ENCODE measurements around the gene ERBIN.
"Not testable (repeated sequence)": the region's sequence is repeated elsewhere in the genome, so short reads cannot be mapped to it uniquely, and the experiment has no call there.

Gene ERBIN

GRCh38 chr5:66013397-66013796 is 87.0 kb downstream of the ERBIN start:
- DNase-seq, result no peak

- no peak for DNase-seq
Observed at GRCh38 chr5:66013906-66014305, 87.5 kb downstream of the ERBIN start.

- DNase-seq, result no peak
Observed at GRCh38 chr5:66015196-66015960, 89.0 kb downstream of the ERBIN start.

GRCh38 chr5:66021585-66021984 is 95.2 kb downstream of the ERBIN start:
- peak; percentile 25 for DNase-seq

GRCh38 chr5:66039296-66039695 is 112.9 kb downstream of the ERBIN start:
- DNase-seq, result no peak

- DNase-seq, result no peak
Observed at GRCh38 chr5:66039701-66040100, 113.3 kb downstream of the ERBIN start.

GRCh38 chr5:66041627-66042026 is 115.3 kb downstream of the ERBIN start:
- no peak for DNase-seq

- DNase-seq, result no peak
Observed at GRCh38 chr5:66057239-66057638, 130.9 kb downstream of the ERBIN start.

- DNase-seq, result not testable (repeated sequence)
Observed at GRCh38 chr5:66061320-66061719, 134.9 kb downstream of the ERBIN start.

- DNase-seq, result not testable (repeated sequence)
Observed at GRCh38 chr5:66063061-66063460, 136.7 kb downstream of the ERBIN start.

- DNase-seq, result no peak
Observed at GRCh38 chr5:66066826-66067225, 140.5 kb downstream of the ERBIN start.

GRCh38 chr5:66072031-66072430 is 145.7 kb downstream of the ERBIN start:
- no peak for DNase-seq

- no peak for DNase-seq
Observed at GRCh38 chr5:66074901-66075300, 148.5 kb downstream of the ERBIN start.

- no peak for DNase-seq
Observed at GRCh38 chr5:66080664-66081063, 154.3 kb downstream of the ERBIN start.

- DNase-seq, result no peak
Observed at GRCh38 chr5:66089384-66089783, 163.0 kb downstream of the ERBIN start.

- no peak for DNase-seq
Observed at GRCh38 chr5:66100851-66101250, 174.5 kb downstream of the ERBIN start.

GRCh38 chr5:66113160-66113559 is 186.8 kb downstream of the ERBIN start:
- no peak for DNase-seq

GRCh38 chr5:66118304-66118703 is 191.9 kb downstream of the ERBIN start:
- DNase-seq, result no peak

GRCh38 chr5:66122379-66123034 is 196.1 kb downstream of the ERBIN start:
- DNase-seq, result no peak

- DNase-seq, result no peak
Observed at GRCh38 chr5:66129144-66129543, 202.8 kb downstream of the ERBIN start.

- DNase-seq, result no peak
Observed at GRCh38 chr5:66130493-66130892, 204.1 kb downstream of the ERBIN start.

All from NCI-H1105 treated with DMSO at 0.1 percent for 48 hours (cell line).